ENCODE measurements around the gene UGT2B10. TPM values are rescaled to one million over a fixed set of nuclear protein-coding genes. Genes with fewer than 3 reads are reported as not detected.
"Not testable (repeated sequence)": the region's sequence is repeated elsewhere in the genome, so short reads cannot be mapped to it uniquely, and the experiment has no call there.

Gene UGT2B10
- not detected for total RNA-seq
- polyA plus RNA-seq (ENCODE audit: insufficient read length in 2 of 2), result not detected
- long read RNA-seq, donor 1, result 0 reads
- long read RNA-seq, donor 2, result 0 reads
- long read RNA-seq, donor 3, result 0 reads
- long read RNA-seq, donor 4, result 0 reads

GRCh38 chr4:68815617-68816409 lies at the start of gene UGT2B10:
Gene UGT2B10, plus strand, starts transcription at chr4:68815994. Its CDS starts 26 bp downstream, at chr4:68816020.
- not testable (repeated sequence) for H3K4me1 ChIP-seq (ENCODE audit: control insufficient read depth, insufficient read depth, low read length); DNase-seq (ENCODE audit: low read depth in 4 of 6, low spot score in 6 of 6); H3K27me3 ChIP-seq (ENCODE audit: control insufficient read depth, insufficient read depth, low read length); H3K9me3 ChIP-seq (ENCODE audit: control insufficient read depth, insufficient read depth, low read length); H3K27ac ChIP-seq (ENCODE audit: low read depth, low read length); H3K36me3 ChIP-seq (ENCODE audit: control insufficient read depth, insufficient read depth, low read length); H3K4me3 ChIP-seq (ENCODE audit: low read depth, low read length)
- no CpG with 5 or more reads among the region's 4 CpGs for WGBS (ENCODE audit: insufficient coverage)

- H3K4me3 ChIP-seq (ENCODE audit: low read depth, low read length); H3K9me3 ChIP-seq (ENCODE audit: control insufficient read depth, insufficient read depth, low read length); H3K27ac ChIP-seq (ENCODE audit: low read depth, low read length); DNase-seq (ENCODE audit: low read depth in 4 of 6, low spot score in 6 of 6); H3K36me3 ChIP-seq (ENCODE audit: control insufficient read depth, insufficient read depth, low read length); H3K27me3 ChIP-seq (ENCODE audit: control insufficient read depth, insufficient read depth, low read length); H3K4me1 ChIP-seq (ENCODE audit: control insufficient read depth, insufficient read depth, low read length): not testable (repeated sequence)
Observed at GRCh38 chr4:68771836-68772235, 44.0 kb upstream of the UGT2B10 start.

GRCh38 chr4:68773699-68774098 lies 42.1 kb upstream of the UGT2B10 start:
- Histone ChIP-seq H3K9me3 (ENCODE audit: control insufficient read depth, insufficient read depth, low read length) (no peaks in the 10 kb centered on the region), H3K27me3 (ENCODE audit: control insufficient read depth, insufficient read depth, low read length) (no peaks in the 10 kb centered on the region), H3K36me3 (ENCODE audit: control insufficient read depth, insufficient read depth, low read length) (no peaks in the 10 kb centered on the region), H3K4me1 (ENCODE audit: control insufficient read depth, insufficient read depth, low read length) (no peaks in the 10 kb centered on the region), H3K4me3 (ENCODE audit: low read depth, low read length) (no peak overlapping the region), H3K27ac (ENCODE audit: low read depth, low read length) (no peak overlapping the region)
- no peak for DNase-seq (ENCODE audit: low read depth in 4 of 6, low spot score in 6 of 6)
- WGBS (ENCODE audit: insufficient coverage), result 80% methylated on average over 5 of the region's 5 CpGs

GRCh38 chr4:68780232-68780631 lies 35.6 kb upstream of the UGT2B10 start:
- no peak for DNase-seq (ENCODE audit: low read depth in 4 of 6, low spot score in 6 of 6)
- Histone ChIP-seq H3K9me3 (ENCODE audit: control insufficient read depth, insufficient read depth, low read length) (no peaks in the 10 kb centered on the region), H3K27me3 (ENCODE audit: control insufficient read depth, insufficient read depth, low read length) (no peaks in the 10 kb centered on the region), H3K36me3 (ENCODE audit: control insufficient read depth, insufficient read depth, low read length) (no peaks in the 10 kb centered on the region), H3K4me1 (ENCODE audit: control insufficient read depth, insufficient read depth, low read length) (no peaks in the 10 kb centered on the region), H3K27ac (ENCODE audit: low read depth, low read length) (no peak overlapping the region), H3K4me3 (ENCODE audit: low read depth, low read length) (no peak overlapping the region)
- no CpG with 5 or more reads among the region's 1 CpG for WGBS (ENCODE audit: insufficient coverage)

GRCh38 chr4:68797048-68797447 lies 18.7 kb upstream of the UGT2B10 start:
- no peaks in the 10 kb centered on the region for H3K27me3 ChIP-seq (ENCODE audit: control insufficient read depth, insufficient read depth, low read length)
- 86% methylated on average over 1 of the region's 1 CpG for WGBS (ENCODE audit: insufficient coverage)
- H3K4me1 ChIP-seq (ENCODE audit: control insufficient read depth, insufficient read depth, low read length), result no peaks in the 10 kb centered on the region
- H3K9me3 ChIP-seq (ENCODE audit: control insufficient read depth, insufficient read depth, low read length), result no peaks in the 10 kb centered on the region
- no peaks in the 10 kb centered on the region for H3K36me3 ChIP-seq (ENCODE audit: control insufficient read depth, insufficient read depth, low read length)
- no peak overlapping the region for H3K4me3 ChIP-seq (ENCODE audit: low read depth, low read length)
- H3K27ac ChIP-seq (ENCODE audit: low read depth, low read length), result no peak overlapping the region
- no peak for DNase-seq (ENCODE audit: low read depth in 4 of 6, low spot score in 6 of 6)

DNA sequence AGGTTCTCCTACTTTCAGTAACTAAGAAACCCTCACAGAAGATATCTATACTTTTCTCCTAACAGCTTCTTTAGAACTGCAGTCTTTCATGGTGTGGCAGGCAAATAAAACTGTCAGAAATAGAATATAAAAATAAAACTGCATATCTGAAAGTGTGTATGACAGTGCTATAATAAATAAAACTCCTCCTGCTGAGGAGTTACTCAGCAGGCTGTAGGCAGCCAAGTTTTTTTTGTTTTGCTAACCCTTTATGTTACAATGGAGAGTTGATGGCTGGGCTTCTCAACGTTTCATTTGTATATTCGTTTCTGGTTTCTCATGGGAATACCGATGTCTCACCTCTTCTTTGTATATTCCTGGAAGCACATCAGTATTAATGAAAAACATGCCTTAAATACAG lies 18.2 kb upstream of the UGT2B10 start:
- H3K27ac ChIP-seq (ENCODE audit: low read depth, low read length), result no peak overlapping the region
- no peaks in the 10 kb centered on the region for H3K4me1 ChIP-seq (ENCODE audit: control insufficient read depth, insufficient read depth, low read length)
- no peak for DNase-seq (ENCODE audit: low read depth in 4 of 6, low spot score in 6 of 6)
- no peaks in the 10 kb centered on the region for H3K27me3 ChIP-seq (ENCODE audit: control insufficient read depth, insufficient read depth, low read length)
- no peak overlapping the region for H3K4me3 ChIP-seq (ENCODE audit: low read depth, low read length)
- WGBS (ENCODE audit: insufficient coverage), result 10% methylated on average over 2 of the region's 3 CpGs
- no peaks in the 10 kb centered on the region for H3K36me3 ChIP-seq (ENCODE audit: control insufficient read depth, insufficient read depth, low read length)
- no peaks in the 10 kb centered on the region for H3K9me3 ChIP-seq (ENCODE audit: control insufficient read depth, insufficient read depth, low read length)

DNA sequence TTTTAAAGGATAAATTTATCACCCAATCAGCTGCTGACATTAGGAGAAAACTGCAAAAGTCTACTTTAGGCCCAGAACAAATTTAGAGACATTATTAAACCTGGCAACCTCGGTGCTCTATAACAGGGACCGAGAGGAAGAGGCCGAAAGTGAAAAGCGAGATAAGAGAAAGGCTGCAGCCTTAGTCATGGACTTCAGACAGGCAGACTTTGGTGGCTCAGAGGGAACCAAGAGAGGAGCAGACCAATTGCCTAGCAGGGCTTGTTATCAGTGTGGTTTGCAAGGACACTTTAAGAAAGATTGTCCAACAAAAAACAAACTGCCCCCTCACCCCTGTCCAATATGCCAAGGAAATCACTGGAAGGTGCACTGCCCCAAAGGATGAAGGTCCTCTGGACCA lies 12.8 kb upstream of the UGT2B10 start:
- H3K27ac ChIP-seq (ENCODE audit: low read depth, low read length), result no peak overlapping the region
- no peaks in the 10 kb centered on the region for H3K9me3 ChIP-seq (ENCODE audit: control insufficient read depth, insufficient read depth, low read length)
- 98% methylated on average over 4 of the region's 4 CpGs for WGBS (ENCODE audit: insufficient coverage)
- H3K36me3 ChIP-seq (ENCODE audit: control insufficient read depth, insufficient read depth, low read length), result no peaks in the 10 kb centered on the region
- no peaks in the 10 kb centered on the region for H3K27me3 ChIP-seq (ENCODE audit: control insufficient read depth, insufficient read depth, low read length)
- no peak for DNase-seq (ENCODE audit: low read depth in 4 of 6, low spot score in 6 of 6)
- no peak overlapping the region for H3K4me3 ChIP-seq (ENCODE audit: low read depth, low read length)
- H3K4me1 ChIP-seq (ENCODE audit: control insufficient read depth, insufficient read depth, low read length), result no peaks in the 10 kb centered on the region

DNA sequence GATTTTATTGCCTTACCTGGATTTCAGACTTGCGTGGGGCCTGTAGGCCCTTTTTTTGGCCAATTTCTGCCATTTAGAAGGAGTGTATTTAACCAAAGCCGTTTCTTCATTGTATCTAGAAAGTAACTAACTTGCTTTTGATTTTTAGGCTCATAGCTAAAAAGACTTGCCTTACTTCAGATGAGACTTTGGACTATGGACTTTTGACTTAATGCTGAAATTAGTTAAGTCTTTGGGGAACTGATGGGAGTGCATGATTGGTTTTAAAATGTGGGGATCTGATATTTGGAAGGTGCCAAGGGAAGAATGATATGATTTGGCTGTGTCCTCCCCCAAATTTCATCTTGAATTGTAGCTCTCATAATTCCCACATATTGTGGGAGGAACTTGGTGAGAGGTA lies 7.7 kb upstream of the UGT2B10 start:
- no peaks in the 10 kb centered on the region for H3K4me1 ChIP-seq (ENCODE audit: control insufficient read depth, insufficient read depth, low read length)
- no peaks in the 10 kb centered on the region for H3K27me3 ChIP-seq (ENCODE audit: control insufficient read depth, insufficient read depth, low read length)
- 100% methylated on average over 1 of the region's 2 CpGs for WGBS (ENCODE audit: insufficient coverage)
- DNase-seq (ENCODE audit: low read depth in 4 of 6, low spot score in 6 of 6), result no peak
- no peaks in the 10 kb centered on the region for H3K9me3 ChIP-seq (ENCODE audit: control insufficient read depth, insufficient read depth, low read length)
- no peak overlapping the region for H3K4me3 ChIP-seq (ENCODE audit: low read depth, low read length)
- H3K27ac ChIP-seq (ENCODE audit: low read depth, low read length), result no peak overlapping the region
- H3K36me3 ChIP-seq (ENCODE audit: control insufficient read depth, insufficient read depth, low read length), result no peaks in the 10 kb centered on the region

GRCh38 chr4:68810919-68811318 lies 4.9 kb upstream of the UGT2B10 start:
- Histone ChIP-seq H3K9me3 (ENCODE audit: control insufficient read depth, insufficient read depth, low read length) (no peaks in the 10 kb centered on the region), H3K27ac (ENCODE audit: low read depth, low read length) (no peak overlapping the region), H3K4me1 (ENCODE audit: control insufficient read depth, insufficient read depth, low read length) (no peaks in the 10 kb centered on the region), H3K4me3 (ENCODE audit: low read depth, low read length) (no peak overlapping the region), H3K27me3 (ENCODE audit: control insufficient read depth, insufficient read depth, low read length) (no peaks in the 10 kb centered on the region), H3K36me3 (ENCODE audit: control insufficient read depth, insufficient read depth, low read length) (no peaks in the 10 kb centered on the region)
- no CpG with 5 or more reads among the region's 2 CpGs for WGBS (ENCODE audit: insufficient coverage)
- no peak for DNase-seq (ENCODE audit: low read depth in 4 of 6, low spot score in 6 of 6)

Measured in spinal cord (tissue), 10 donors.